GM19238 (cell line): ENCODE data around the gene PLA2G4E.

Source experiments
- DNase-seq: peaks from one replicate; pipeline ENCODE4 v3.0.0; 2011; ENCODE audit warnings: low spot score; ENCODE audit not compliant: insufficient read length

PLA2G4E gene

GRCh38 chr15:42024303-42024702 is 3.5 kb upstream of the PLA2G4E start:
- DNase-seq = no peak

- DNase-seq = no peak
Measured at GRCh38 chr15:42021593-42021992, 751 bp upstream of the PLA2G4E start.

- no peak for DNase-seq
Measured at GRCh38 chr15:42018306-42019224, 2.3 kb downstream of the PLA2G4E start.

GRCh38 chr15:42016971-42017370 is 3.9 kb downstream of the PLA2G4E start:
- DNase-seq = no peak

GRCh38 chr15:42014406-42014805 is 6.4 kb downstream of the PLA2G4E start:
- no peak for DNase-seq

- DNase-seq = no peak
Measured at GRCh38 chr15:42012928-42013482, 7.8 kb downstream of the PLA2G4E start.

- DNase-seq = no peak
Measured at GRCh38 chr15:42012241-42012640, 8.6 kb downstream of the PLA2G4E start.

- no peak for DNase-seq
Measured at GRCh38 chr15:42011074-42011473, 9.8 kb downstream of the PLA2G4E start.

GRCh38 chr15:42010434-42010833 is 10.4 kb downstream of the PLA2G4E start:
- DNase-seq = peak; percentile 68

- no peak for DNase-seq
Measured at GRCh38 chr15:42009474-42009873, 11.4 kb downstream of the PLA2G4E start.

GRCh38 chr15:42009022-42009421 is 11.8 kb downstream of the PLA2G4E start:
- DNase-seq = no peak

- DNase-seq = no peak
Measured at GRCh38 chr15:42007386-42007785, 13.5 kb downstream of the PLA2G4E start.

GRCh38 chr15:42002333-42002732 is 18.5 kb downstream of the PLA2G4E start:
- DNase-seq = no peak

GRCh38 chr15:42001236-42001635 is 19.6 kb downstream of the PLA2G4E start:
- DNase-seq = no peak

- no peak for DNase-seq
Measured at GRCh38 chr15:41999290-42000285, 21.3 kb downstream of the PLA2G4E start.

GRCh38 chr15:41997845-41998244 is 23.0 kb downstream of the PLA2G4E start:
- DNase-seq = no peak

GRCh38 chr15:41996921-41997592 is 23.8 kb downstream of the PLA2G4E start:
- DNase-seq = no peak

GRCh38 chr15:41996376-41996775 is 24.5 kb downstream of the PLA2G4E start:
- no peak for DNase-seq

GRCh38 chr15:41995476-41995855 is 25.4 kb downstream of the PLA2G4E start:
- no peak for DNase-seq

GRCh38 chr15:41994772-41995475 is 25.9 kb downstream of the PLA2G4E start:
- no peak for DNase-seq
